GM19099 (cell line): ENCODE data around the gene RELN.

Source experiments
- POLR2A ChIP-seq: IDR thresholded peaks from 3 replicates; pipeline ENCODE4 v1.6.1; 2011; ENCODE audit warnings: low read depth; ENCODE audit not compliant: insufficient read length; ENCODE audit errors: extremely low read depth

RELN gene

GRCh38 chr7:103613655-103614642 lies 375.5 kb downstream of the RELN start:
- TF ChIP-seq POLR2A = no peak

- no peak for TF ChIP-seq POLR2A
These were observed 379.7 kb downstream of the RELN start for GRCh38 chr7:103609778-103610177.

DNA sequence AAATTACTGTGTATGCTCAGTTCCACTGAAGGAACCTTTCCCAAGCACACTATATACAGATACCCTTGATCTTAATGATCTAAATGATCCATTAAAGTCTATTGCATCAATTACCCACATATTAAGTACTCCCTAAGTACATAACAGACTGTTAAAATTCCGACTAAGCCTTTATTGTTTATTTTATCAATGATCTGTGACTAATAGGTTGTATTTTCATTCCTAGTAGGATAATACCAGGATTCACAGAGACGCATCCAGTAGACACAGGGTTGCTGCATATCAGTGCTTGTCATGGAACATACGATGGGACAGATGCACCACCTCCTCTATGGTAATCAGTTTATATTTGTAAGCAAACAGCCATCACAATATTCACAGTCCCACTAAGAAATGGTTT lies 383.8 kb downstream of the RELN start:
- no peak for TF ChIP-seq POLR2A

DNA sequence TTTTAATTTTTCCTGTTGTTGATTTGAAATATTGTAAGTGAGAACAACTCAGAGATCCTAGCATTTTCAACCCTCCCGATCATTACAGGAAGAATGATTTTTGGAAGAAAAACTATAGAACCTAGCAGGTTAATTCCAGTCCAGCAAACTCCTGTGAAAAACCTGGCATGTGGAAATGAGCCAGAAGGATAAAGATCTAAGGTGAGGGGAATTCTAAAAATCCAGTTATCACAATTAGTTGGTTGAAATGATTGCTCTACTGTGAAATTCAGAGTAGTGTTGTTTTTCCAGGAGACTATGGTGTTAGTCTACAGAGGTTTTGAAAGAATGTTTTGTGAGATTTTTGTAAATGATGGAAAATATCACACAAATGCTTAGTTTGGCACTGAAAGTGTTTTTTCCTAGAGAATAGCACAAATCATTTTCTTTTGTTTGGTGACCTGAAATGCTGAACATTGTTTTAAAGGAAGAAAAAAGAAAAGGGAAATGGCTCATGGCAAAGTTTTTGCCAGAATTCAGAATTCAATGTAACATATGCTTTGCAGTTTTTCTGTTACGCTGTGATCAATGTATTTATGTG lies 391.0 kb downstream of the RELN start:
- TF ChIP-seq POLR2A = no peak

DNA sequence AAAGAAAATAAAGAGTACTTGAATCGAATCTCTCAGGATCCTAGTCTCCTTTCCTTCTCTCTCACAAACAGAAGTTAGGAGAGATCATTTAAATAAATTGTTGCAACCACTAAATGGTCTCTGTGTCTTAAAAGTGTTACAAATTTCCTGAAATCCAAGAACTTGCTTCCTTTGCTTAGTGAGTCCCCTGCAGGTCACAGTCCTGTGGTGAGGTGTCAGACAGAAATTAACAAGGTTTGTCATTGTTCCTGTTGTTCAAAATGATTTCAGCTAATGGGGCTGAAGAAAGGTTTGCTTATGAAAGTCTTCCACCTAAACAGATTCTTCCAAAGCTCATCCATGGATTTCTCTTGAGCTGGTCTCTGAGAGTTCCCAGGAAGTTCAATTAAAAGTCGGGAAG lies 391.9 kb downstream of the RELN start:
- TF ChIP-seq POLR2A = no peak

DNA sequence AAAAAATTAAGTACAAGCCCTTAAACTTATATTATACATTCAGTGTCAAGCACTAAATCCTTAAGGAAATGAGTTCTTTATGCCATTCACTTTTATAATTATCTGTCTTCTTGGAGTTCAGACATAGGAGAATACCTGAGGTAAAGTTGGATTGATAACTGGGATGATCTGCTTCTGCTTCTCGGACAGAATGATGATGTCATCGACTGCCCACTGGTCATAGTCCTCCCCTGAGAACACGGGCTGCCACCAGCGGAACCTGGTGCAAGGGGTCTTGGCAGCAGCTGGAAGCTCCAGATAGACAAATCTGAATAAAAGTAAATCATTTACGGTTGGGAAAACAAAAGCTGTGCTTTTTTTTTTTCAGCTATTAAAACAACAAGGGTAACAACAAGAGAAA lies 395.3 kb downstream of the RELN start:
- no peak for TF ChIP-seq POLR2A

- TF ChIP-seq POLR2A = no peak
These were observed 395.8 kb downstream of the RELN start for GRCh38 chr7:103593691-103594090.

GRCh38 chr7:103592844-103593243 lies 396.6 kb downstream of the RELN start:
- no peak for TF ChIP-seq POLR2A

DNA sequence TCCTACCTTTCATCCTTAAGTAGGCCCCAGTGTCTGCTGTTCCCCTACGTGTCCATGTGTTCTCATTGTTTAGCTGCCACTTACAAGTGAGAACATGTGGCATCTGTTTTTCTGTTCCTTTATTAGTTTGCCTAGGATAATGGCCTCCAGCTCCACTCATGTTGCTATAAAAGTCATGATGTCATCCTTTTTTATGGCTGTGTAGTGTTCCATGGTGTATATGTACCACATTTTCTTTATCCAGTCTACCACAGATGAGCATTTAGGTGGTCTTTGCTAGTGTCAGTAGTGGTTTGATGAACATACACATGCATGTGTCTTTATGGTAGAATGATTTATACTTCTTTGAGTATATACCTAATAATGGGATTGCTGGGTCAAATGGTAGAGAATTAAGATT lies 397.3 kb downstream of the RELN start:
- no peak for TF ChIP-seq POLR2A

GRCh38 chr7:103580031-103580430 lies 409.4 kb downstream of the RELN start:
- no peak for TF ChIP-seq POLR2A

- no peak for TF ChIP-seq POLR2A
These were observed 412.4 kb downstream of the RELN start for GRCh38 chr7:103577059-103577458.

DNA sequence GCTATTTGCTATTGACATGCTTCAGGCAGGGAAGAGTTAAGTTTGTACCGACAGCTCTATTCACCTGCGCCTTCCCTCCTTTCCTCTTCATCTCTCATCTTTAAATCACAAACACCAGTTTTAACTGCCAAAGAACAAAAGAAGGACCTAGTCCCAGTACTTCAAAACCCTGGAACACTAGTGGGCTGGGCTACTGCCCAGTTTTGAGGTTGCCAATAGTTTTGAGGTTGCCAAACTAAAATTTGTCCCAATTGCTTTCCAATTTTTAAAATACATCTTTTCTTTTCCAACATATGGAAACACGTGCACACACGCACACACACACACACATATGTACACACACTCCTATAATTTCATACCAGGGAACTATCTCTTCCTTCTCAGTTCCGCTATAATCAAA lies 412.8 kb downstream of the RELN start:
- no peak for TF ChIP-seq POLR2A

- no peak for TF ChIP-seq POLR2A
These were observed 414.9 kb downstream of the RELN start for GRCh38 chr7:103574576-103574975.

DNA sequence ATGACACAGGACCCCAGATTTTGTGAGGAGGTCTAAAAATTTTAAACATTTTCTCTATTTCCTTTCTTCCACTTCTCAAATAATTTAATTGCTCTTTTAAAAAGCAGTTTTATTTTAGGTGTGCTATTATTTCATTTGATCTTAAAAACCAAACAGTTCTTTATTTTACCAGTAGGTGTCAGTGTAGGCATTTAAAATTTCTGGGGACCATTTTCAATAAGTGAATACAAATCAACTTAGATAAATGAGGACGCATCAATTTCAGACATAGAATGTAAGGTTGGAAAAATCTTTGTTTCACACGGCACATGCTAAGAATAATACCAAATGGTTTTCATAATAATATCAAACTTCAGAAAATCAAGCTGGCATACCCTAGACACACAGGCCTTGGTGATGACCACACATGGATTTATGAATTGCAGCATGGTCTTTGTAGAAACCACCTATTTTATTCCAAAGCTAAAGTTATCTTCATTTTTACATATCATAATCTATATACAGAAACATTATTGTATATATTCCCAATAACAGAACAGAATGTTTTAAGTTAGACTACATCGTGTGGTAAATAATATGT lies 415.9 kb downstream of the RELN start:
- no peak for TF ChIP-seq POLR2A

DNA sequence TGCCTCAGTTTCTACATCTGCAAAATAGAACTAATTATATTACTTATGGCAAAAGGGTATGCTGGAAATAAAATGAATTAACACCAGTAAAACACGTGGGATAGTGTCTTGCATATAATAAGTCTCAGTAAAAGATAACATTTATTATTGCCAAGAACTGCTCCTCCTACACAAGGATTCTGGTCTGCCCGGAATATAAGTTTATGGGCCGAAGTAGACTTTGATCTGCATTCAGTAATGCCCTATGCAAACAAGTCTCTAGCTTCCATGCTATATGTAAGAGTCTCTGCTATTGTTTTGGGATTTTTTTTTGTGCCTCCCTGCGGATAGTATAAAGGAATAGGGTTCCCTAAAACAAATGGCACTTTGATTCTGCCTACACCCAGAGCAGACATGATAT lies 417.9 kb downstream of the RELN start:
- no peak for TF ChIP-seq POLR2A

GRCh38 chr7:103569621-103570305 lies 419.7 kb downstream of the RELN start:
- no peak for TF ChIP-seq POLR2A

DNA sequence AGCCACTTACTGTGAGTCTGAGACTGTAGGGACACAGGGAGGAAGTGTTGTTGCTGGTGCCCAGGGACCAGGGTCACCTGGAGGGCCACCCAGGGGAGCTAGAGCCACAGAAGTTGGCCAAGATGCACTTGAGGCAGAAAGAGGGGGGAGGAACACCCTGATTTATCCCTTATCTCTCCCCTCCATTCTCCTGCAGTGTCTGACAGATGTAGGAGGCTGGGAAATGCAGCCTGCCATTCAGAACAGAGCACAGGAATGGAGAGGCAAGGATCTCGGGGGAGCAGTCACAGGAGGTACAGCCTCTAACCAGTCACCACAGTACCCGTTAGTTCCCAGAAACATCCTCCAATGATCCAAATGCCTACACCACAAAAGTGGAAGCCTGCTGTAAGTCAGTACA lies 425.0 kb downstream of the RELN start:
- no peak for TF ChIP-seq POLR2A
